Astrocyte of the cerebellum (primary cell): Measurements from ENCODE around the gene GPR150.

Experiments used
- DNase-seq: peaks from one replicate; pipeline ENCODE4 v3.0.0-alpha.2; 2011; ENCODE audit warnings: low read depth
- H3K4me3 ChIP-seq: 2 replicates; pipeline ENCODE4 v1.5.1; 2011; ENCODE audit warnings: mild to moderate bottlenecking, low read depth, low read length, moderate library complexity
- CTCF ChIP-seq: IDR thresholded peaks from 2 replicates; pipeline ENCODE4 v1.5.1; 2012; ENCODE audit warnings: low read length, low read depth, moderate library complexity, mild to moderate bottlenecking; ENCODE audit errors: missing control alignments
- in situ Hi-C: cut with HindIII; loops from 2 replicates; pipeline ENCODE4 v1.10.0; 2017; ENCODE audit warnings: low sequenced_read_pairs

GPR150 gene

GRCh38 chr5:95610546-95610945, 9.3 kb upstream of the GPR150 start:
- DNase-seq = no peak
- H3K4me3 ChIP-seq = no peak overlapping the region
- no peak for TF ChIP-seq CTCF
- in situ Hi-C loops = no loop called here

- TF ChIP-seq CTCF = no peak
- in situ Hi-C loops = no loop called here
- H3K4me3 ChIP-seq = no peak overlapping the region
- DNase-seq = no peak
Measured at GRCh38 chr5:95611396-95611795, 8.5 kb upstream of the GPR150 start.

- in situ Hi-C loops = no loop called here
- DNase-seq = no peak
- no peak overlapping the region for H3K4me3 ChIP-seq
- TF ChIP-seq CTCF = no peak
Measured at GRCh38 chr5:95613514-95613913, 6.4 kb upstream of the GPR150 start.

GRCh38 chr5:95615164-95615467, 4.8 kb upstream of the GPR150 start:
- no peak for DNase-seq
- no peak overlapping the region for H3K4me3 ChIP-seq
- in situ Hi-C loops = no loop called here
- no peak for TF ChIP-seq CTCF

- no peak overlapping the region for H3K4me3 ChIP-seq
- no peak for TF ChIP-seq CTCF
- DNase-seq = no peak
- in situ Hi-C loops = no loop called here
Measured at GRCh38 chr5:95617057-95617456, 2.8 kb upstream of the GPR150 start.

DNA sequence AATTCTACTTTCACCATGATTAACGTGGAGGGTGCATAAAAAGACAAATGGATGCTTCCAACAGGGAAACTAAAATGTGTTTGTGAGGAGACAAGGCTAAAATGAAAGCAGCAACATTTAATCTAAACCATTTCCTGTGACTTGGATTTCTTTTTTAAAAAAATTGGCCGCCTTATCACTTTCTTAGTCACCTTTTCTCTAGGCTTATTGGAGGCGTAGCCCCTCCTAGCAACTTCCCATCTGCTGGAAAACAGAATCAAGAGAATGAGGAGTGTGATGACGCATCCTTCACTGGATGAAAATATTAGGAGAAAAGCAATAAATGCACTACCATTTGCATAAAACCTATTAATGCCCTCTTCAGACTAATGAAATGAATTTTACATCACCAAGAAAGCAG, 791 bp upstream of the GPR150 start:
- in situ Hi-C loops = no loop called here
- no peak for DNase-seq
- TF ChIP-seq CTCF = no peak
- H3K4me3 ChIP-seq = no peak overlapping the region

GRCh38 chr5:95619514-95620029, 315 bp upstream of the GPR150 start:
- in situ Hi-C loops = no loop called here
- no peak for DNase-seq
- no peak for TF ChIP-seq CTCF
- H3K4me3 ChIP-seq = peak overlapping the region; percentile 45
